HG03469 (cell line): ENCODE data around the gene PRKCA.
"Not testable (repeated sequence)": the region's sequence is repeated elsewhere in the genome, so short reads cannot be mapped to it uniquely, and the experiment has no call there.

ENCODE experiments used
- ATAC-seq: cut with Tn5 transposase; IDR thresholded peaks from one replicate; pipeline ENCODE4 v1.9.1; 2021; ENCODE audit warnings: mild to moderate bottlenecking, moderate library complexity, moderate number of reproducible peaks; ENCODE audit not compliant: unreplicated experiment

PRKCA gene

DNA sequence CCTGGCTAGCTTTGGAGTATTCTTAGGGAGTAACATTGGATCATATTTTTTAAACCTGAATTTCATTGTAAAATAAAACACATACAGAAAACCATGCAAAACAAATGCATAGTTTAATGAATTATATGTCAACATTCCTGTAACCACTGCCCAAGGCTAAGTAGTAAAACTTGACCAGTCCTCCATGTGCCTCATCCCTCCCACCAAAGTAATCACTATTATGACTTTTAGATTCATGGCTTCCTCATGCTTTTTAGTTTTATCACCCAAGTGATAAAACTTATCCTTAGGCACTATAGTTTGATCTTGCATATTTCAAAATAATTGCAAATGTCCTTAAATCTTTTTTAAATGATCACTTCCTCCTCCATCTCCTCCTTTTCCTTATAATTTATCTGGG lies 20.4 kb downstream of the PRKCA start:
- ATAC-seq: no peak

DNA sequence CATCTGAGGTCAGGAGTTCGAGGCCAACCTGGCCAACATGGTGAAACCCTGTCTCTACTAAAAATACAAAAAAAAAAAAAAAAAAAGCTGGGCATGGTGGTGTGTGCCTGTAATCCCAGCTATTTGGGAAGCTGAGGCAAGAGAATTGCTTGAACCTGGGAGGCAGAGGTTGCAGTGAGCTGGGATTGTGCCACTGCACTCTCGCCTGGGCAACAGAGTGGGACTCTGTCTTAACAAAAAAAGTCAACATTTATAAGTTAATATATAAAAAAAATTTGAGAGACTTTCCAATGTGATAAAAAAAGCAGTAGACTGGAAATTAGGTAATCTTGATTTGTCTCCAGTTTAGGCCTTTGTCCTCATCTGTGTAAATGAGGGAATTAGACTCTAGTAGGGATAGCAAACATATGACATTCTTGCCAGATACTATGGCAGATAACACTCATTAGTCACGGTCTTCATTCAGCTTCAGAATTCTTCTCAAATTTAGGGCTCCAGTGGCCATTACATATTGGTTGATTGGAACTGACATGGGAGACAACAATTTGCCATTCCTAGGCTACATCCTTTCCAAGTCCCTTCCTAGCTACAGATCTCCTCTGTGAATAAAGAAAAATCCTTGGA lies 22.1 kb downstream of the PRKCA start:
- ATAC-seq: not testable (repeated sequence)

DNA sequence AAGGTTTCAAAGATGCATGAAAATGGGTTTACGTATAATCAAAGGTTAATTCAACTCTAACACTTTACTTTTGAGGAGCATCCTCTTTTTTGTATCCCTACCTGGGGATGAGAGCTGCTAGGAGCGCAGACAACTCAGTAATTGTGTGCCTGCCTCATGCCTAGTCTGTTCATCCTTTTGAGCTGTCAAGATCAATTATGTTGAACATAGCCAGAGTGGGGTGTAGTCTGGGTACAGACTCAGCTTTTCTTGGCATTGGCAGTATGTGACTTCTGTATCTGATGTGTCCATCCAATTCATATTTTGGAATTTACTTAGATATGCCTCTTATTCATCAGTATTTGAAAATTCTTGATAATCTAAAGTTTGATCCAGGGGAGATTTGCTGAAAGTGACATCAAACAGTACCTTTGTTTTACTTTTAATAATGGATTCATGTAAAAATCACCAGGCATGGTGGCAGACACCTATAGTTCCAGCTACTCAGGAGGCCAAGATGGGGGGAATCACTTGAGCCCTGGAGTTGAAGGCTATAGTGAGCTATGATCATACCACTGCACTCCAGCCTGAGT lies 24.1 kb downstream of the PRKCA start:
- ATAC-seq: no peak

DNA sequence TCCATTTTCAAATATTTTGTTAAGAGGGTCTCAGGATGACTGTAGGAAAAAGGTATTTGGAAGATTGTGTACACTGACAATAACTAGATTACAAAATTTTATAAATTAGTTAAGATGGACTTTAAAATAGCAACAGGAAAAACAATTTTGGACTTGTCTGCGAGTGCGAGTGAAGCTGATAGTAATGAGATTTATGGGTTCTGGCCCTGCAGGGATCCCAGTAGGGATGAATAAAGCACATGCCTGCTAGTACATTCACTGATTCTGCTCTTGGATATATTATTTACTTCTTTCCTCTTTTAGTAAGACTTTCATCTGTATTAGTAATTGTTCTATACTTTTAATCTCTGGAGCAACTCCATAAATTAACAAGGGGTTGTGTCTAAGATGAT lies 28.2 kb downstream of the PRKCA start:
- no peak for ATAC-seq

DNA sequence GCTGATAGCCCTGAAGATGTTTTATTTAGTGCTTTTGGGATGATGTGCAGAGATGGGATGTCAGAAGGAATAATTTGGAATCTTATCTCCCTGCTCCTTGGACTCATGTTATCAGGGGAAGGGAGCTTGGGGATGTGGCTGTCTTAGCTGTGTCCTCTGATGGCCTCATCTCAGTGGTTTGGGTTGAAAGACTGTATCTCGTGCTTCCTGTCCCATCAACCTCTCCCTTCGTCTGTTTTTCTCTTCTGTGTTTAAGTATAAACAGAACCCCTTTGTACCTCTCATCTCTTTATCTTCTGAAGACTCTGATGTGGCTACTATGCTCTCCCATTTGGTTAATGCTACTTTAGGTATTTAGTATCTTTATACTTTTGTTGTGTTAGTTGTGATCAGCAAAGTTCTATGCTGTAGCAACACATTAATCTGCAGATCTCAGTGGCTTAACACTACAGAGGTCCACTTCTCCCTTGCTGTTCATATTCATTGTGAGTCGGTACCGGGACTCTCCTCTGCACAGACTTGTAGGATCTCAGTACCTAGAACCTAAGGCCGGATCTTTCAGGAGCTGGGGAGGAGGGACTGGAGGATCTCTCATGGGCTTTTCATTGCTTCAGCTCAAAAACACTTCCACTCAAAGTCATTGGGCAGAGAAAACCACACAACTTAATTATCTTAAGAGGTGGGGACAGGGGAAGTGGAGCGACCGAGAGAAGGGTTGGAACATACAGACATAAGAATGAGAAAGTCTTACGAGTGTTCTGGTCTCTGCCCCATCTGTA lies 28.8 kb downstream of the PRKCA start:
- no peak for ATAC-seq

DNA sequence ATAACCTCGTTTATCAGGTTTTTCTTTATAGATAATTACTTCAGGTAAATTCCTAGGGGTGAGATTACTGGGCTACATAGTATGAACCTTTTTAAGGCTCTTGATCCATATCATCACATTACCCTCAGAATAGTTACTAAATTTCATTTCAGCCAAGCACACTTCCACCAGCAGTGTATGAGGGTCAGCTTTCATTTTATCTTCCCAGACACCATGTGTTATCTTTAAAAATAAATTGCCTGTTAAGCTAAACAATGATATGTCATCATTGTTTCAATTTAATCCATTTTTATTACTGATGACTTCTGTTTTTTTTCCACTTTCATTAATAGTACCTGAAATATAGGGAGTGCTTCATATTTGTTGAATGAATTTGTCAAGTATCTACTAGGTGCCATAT lies 33.4 kb downstream of the PRKCA start:
- ATAC-seq: no peak

DNA sequence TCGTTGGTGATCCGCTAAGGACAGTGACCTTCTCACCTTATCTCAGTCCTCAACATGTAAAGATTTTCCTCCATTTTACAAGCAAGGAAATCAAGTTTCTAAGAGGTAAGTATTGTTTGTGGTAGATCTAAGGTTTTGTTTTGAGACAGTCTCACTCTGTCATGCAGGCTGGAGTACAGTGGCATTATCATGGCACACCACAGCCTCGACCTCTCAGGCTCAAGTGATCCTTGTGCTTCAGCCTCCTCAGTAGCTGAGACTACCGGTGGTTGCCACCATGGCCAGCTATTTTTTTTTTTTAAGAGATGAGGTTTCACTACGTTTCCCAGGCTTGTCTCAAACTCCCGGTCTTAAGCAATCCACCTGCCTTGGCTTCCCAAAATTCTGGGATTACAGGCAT lies 34.9 kb downstream of the PRKCA start:
- no peak for ATAC-seq

DNA sequence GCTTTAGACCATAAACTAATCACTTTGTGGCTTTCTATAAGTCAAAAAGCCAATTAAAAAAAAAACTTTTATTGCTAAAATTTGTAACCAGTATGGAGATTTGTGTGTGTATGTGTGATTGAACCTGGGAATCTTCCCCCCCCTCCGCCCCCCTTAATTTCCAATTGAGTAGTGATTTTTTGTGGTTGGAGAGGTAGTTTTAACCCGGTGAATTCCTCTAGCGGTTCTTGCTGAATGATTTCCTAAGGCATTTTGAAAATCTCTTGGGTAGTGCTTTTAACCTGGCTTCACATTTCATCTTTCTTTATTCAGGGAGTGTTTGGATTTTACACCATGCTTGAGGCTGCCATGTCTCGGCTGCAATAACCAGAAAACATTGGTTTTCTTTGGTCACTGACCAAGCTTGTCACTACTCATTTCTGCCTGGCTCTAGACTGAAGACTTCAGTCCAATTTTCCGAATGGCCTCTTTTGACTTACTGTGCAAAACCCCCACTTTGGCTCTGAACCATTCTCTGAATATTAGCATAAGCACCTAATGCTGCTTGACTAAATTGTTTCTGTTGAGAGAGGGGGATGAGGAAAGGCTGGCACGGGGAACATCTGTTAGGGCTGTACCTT lies 35.6 kb downstream of the PRKCA start:
- no peak for ATAC-seq

DNA sequence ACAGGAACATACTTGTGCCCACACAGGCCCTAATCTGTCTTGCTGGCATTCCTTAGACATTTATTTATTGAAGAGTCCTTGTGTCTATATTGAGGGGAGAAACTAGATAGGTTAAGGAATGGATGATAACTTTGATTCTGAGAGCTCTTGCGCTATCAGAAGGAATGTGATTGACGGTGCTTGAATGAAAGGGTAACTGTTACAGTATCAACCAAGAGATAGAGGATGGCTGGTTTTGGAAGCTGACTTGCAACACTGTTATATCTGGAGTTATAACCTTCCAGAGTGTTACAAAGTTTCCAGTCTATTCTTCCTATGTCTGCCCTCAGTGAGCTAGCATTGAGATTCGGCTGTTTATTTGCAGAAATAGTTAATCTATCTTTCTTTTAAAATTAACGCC lies 36.5 kb downstream of the PRKCA start:
- ATAC-seq: no peak

DNA sequence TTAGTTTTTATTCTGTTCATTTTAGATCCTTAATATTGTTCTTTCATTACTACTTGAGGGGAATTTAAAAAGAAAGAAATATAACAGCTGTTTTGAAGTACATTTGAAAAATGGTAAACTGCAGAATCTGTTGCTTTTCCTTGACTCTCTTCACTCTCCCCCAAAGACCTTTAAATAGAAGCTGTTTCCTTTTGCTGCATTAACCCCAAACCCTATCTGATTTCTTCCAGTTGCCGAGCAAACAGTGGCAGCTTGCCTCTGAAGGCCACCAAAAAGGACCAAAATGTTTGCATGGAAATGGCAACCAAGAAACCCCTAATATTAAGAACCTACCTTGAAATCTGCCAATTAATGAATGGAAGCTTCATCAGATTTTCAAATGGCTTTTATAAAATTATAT lies 37.1 kb downstream of the PRKCA start:
- no peak for ATAC-seq

DNA sequence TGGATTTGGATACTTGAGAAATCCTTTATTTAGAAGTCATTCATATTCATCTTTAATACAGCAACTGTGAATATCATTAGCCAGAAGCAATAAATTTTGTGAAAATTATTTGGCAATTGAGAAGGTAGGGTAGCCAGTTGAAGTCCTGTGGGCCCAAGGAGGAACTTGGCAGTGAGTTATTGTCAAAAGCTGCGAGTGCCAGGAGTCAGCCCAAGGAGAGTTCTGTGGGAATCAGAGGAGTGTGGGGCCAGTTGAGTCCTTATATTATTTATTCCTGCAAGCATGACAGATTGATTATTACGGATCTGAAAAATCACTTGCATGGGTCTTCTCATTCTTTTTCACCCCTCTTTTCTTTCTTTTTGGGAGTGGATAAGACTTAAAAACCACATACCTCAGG lies 38.3 kb downstream of the PRKCA start:
- ATAC-seq: no peak

DNA sequence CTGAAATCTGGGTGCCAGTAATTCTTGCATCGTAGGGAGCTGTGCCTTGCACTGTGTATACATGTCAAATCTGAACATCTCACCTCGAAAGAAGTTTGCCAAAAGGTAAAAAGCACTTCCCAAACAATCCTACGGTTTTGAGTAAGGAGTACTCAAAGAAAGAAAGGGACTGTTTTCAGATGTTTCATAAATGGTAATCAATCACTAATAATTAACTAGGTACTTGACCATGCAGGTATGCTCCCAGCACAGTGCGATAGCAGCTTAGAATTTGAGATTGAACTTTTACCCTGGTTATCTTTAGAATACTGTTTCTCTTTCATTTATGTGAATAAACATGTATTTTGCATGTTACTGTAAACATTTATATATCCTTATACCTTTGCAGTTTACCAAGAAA lies 39.0 kb downstream of the PRKCA start:
- no peak for ATAC-seq

DNA sequence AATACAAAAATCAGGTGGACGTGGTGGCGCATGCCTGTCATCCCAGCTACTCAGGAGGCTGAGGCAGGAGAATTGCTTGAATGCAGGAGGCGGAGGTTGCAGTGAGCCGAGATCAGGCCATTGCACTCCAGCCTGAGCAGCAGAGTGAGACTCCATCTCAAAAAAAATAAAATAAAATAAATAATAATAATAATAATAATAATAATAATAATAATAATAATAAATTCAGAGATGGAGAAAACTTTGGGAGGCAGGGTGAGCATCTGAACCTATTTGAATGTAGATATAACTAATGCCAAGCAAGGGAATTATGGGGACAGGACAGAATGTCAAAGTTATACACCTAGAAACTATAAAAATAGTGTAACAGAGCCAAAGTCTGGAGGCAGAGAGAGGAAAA lies 39.9 kb downstream of the PRKCA start:
- not testable (repeated sequence) for ATAC-seq

DNA sequence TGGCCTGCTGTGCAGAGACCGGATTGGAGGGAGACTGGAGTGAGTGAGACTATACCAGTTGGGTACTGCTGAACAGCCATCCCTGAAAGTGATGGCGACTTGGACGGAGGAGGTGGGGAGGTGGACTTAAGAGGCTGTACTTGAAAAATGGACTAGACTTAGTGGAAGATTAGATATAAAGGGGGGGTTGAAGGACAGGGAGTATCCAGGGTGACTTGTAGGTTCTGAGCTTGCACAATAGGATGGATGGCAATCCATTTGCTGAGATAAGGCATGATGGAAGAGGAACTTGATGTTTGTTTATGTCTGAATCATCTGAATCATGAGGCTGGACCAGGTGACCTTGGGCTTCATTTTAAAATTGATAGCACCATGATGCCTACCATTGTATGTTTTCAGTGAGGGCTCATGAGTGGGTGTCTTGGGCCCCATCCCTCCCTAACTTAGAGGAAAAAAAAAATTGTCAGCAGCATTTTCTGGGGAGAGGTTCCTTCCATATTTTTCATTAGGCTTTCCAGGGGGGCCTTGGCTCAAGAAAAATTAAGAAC lies 41.2 kb downstream of the PRKCA start:
- ATAC-seq: no peak

DNA sequence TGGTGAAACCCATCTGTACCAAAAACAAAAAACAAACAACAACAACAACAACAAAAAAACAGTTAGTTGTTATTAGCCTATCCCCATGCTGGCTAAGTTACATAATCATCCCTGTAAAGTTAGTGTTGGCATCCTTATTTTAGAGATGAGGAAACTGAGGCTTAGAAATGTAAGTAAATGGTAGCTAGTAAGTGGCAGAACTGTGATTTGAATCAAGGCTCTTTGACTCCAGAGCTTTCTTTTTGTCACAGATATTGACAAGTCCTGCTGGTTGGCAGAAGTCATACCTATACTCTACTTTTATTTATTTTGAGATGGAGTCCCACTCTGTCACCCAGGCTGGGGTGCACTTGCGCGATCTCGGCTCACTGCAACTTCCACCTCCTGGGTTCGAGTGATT lies 42.1 kb downstream of the PRKCA start:
- ATAC-seq: no peak

DNA sequence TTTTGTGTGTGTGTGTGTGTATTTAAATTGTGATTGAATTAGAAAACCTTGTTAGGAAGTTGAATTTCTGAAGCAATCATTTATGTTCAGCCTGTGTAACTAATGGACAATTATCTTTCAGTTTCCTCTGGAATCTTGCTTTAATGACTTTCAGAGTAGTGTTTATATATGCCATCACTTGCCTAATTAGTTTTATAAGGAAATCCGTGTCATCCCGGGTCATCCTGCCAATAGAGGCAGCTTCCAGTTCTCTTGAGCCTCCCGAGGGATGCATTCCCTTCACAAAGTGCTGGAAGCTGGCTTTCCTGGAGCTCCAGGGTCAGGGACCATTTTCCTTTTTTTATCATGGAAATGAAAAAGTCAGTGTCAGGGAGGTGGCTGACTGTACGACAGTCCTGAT lies 42.9 kb downstream of the PRKCA start:
- ATAC-seq: no peak

DNA sequence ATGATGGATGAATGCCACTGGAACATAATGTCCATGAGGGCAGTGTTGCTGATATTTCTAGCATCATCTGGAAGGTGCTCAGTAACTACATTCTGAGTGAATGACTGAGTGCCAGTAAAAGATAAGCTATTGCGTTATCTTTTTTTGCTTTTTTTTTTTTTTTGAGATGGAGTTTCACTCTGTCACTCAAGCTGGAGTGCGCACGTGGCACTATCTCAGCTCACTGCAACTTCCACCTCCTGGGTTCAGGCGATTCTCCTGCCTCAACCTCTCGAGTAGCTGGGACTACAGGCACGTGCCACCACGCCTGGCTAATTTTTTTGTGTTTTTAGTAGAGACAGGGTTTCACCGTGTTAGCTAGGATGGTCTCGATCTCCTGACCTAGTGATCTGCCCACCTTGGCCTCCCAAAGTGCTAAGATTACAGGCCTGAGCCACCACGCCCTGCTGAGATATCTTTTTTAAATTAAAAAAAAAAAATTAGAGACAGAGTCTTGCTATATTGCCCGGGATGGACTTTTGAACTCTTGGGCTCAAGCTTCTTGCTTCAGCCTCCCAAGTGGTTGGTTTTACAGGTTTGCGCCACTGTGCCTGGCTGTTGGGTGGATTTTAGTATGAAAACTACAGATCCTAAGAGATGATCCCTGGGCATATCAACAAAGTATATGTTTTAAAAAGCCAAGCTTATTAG lies 43.7 kb downstream of the PRKCA start:
- ATAC-seq: not testable (repeated sequence)

DNA sequence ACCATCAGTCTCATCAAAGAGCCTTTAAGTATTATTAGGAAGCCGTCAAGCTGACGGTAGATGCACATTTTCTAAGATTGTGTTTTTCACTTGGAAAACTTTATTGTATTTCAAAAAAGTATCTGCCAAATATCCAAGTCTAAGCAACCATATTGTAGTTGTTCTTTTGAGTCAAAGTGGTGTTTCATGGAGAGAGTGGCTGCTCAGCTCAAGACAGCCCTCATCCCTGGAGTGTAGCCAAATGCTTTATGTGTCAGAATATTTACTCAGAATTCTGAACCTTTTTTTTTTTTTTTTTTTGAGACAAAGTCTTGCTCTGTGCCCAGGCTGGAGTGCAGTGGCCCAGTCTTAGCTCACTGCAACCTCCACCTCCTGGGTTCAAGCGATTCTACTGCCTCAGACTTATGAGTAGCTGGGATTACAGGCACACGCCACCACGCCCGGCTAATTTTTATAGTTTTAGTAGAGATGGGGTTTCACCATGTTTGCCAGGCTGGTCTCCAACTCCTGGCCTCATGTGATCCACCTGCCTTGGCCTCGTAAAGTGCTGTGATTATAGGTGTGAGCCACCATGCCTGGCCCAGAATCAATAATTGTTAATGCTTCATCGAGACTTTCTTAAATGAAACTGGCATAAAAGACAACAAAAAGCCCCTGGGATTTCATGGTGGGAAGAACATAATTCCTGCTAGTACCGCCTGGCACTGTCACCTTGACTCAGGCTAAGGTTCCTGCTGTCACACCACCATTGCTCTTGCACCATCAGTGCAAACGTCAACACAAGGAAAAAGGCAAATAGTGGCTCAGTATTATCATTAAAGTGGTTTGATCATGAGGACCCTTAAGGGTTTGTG lies 45.5 kb downstream of the PRKCA start:
- ATAC-seq: no peak

DNA sequence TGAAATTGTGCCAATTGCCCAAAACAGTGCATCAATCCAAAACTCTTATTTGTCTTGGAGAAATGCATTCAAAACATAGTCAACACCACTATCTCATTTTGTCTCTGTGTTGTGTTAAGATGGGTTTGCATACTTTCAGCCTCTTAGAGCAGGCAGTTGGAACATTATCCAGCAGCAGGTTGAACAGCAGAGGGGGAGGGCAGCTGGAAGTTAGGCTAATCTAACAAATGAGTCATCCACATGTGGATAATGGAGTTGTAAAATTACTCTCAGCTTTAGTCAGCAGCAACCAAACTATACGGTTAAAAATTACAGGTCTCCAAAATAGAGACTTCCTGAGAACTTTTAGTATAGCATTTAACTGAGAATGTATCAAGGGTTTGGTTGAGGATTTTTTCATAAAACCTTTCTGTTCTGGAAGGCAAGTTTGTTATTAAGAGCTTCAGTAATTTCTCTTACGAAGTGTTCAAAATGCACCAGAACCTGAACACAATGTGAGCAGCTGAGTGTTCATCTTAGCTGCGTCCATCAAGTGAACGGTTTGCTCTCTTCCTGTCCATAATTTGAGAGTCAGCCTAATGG lies 46.3 kb downstream of the PRKCA start:
- ATAC-seq: no peak
